Caco-2 (cell line): ENCODE data around the gene AURKAIP1. TPM values are rescaled to one million over a fixed set of nuclear protein-coding genes. Genes with fewer than 3 reads are reported as not detected.
A peak's percentile ranks its signal among the peaks of the same experiment; 100 is the strongest.

Source experiments
- BruUV-seq: library from RNA; stranded (reverse); fragments of 400-500 nt; replicated peaks from 2 replicates; lab custom pipeline; 2021; lab: Mats Ljungman, UMichigan
- CTCF ChIA-PET: fragments of 300-600 bp; sonication (Branson Sonifier 250); formaldehyde crosslinking; loops from one replicate; lab custom pipeline; 2022; ENCODE audit warnings: antibody characterized with exemption; lab: Charles Lee
- POLR2A ChIA-PET: fragments of 300-600 bp; sonication (Branson Sonifier 250); formaldehyde crosslinking; loops from one replicate; lab custom pipeline; 2022; ENCODE audit warnings: antibody characterized with exemption; lab: Charles Lee
- DNase-seq, 2 experiments: peaks; one replicate each; pipeline versions ENCODE4 v3.0.0 to v3.0.0-alpha.2; 2020 to 2022
- H3K27me3 ChIP-seq: replicated peaks from 2 replicates; pipeline ENCODE4 v1.6.0; 2011; ENCODE audit warnings: low read length; ENCODE audit not compliant: control insufficient read depth, insufficient read depth
- H3K36me3 ChIP-seq: 2 replicates; pipeline ENCODE4 v1.5.1; 2011; ENCODE audit warnings: low read length; ENCODE audit not compliant: control insufficient read depth, insufficient read depth
- H3K4me1 ChIP-seq: fragments of 250-450 bp; sonication (Bioruptor Pico); 2 replicates; pipeline ENCODE4 v1.5.1; 2020; ENCODE audit warnings: mild to moderate bottlenecking
- H3K4me3 ChIP-seq: 2 replicates; pipeline ENCODE4 v1.5.1; 2011; ENCODE audit warnings: low read depth, mild to moderate bottlenecking, control low read depth, low read length
- H3K9me3 ChIP-seq: fragments of 250-450 bp; sonication (Bioruptor Pico); 2 replicates; pipeline ENCODE4 v1.5.1; 2020; ENCODE audit warnings: mild to moderate bottlenecking, moderate library complexity
- H3K27ac Mint-ChIP-seq: one replicate; pipeline ENCODE4 v1.8.0; 2022; ENCODE audit warnings: mixed read lengths; ENCODE audit not compliant: unreplicated experiment
- H3K27me3 Mint-ChIP-seq: one replicate; pipeline ENCODE4 v1.8.0; 2022; ENCODE audit warnings: mixed read lengths; ENCODE audit not compliant: insufficient read depth, unreplicated experiment
- H3K36me3 Mint-ChIP-seq: one replicate; pipeline ENCODE4 v1.8.0; 2022; ENCODE audit warnings: mild to moderate bottlenecking, mixed read lengths; ENCODE audit not compliant: insufficient read depth, unreplicated experiment
- H3K4me1 Mint-ChIP-seq: one replicate; pipeline ENCODE4 v1.8.0; 2022; ENCODE audit warnings: low read depth, mixed read lengths; ENCODE audit not compliant: unreplicated experiment
- H3K4me3 Mint-ChIP-seq: one replicate; pipeline ENCODE4 v1.8.0; 2022; ENCODE audit warnings: mild to moderate bottlenecking, moderate library complexity, mixed read lengths; ENCODE audit not compliant: unreplicated experiment
- H3K9me3 Mint-ChIP-seq: one replicate; pipeline ENCODE4 v1.8.0; 2022; ENCODE audit warnings: mixed read lengths; ENCODE audit not compliant: unreplicated experiment
- CTCF ChIP-seq, 2 experiments: fragments of 200-600 bp in 1 of 2; IDR thresholded peaks; 1 replicate in 1 of 2; 2 replicates in 1 of 2; pipeline versions ENCODE4 v1.5.1 to v1.8.0; 2011 to 2022; ENCODE audit warnings: antibody characterized with exemption in 1 of 2, control low read depth in 1 of 2, inconsistent platforms in 1 of 2, low read depth in 1 of 2, low read length in 1 of 2, mild to moderate bottlenecking in 1 of 2, moderate library complexity in 1 of 2; ENCODE audit not compliant: insufficient read depth in 1 of 2, severe bottlenecking in 1 of 2, unreplicated experiment in 1 of 2
- intact Hi-C: fragments of 100-400 bp; cut with micrococcal nuclease; formaldehyde crosslinking; loops from one replicate; pipeline ENCODE4 v1.10.0; 2022; ENCODE audit not compliant: unreplicated experiment
- total RNA-seq: library from RNA; stranded (reverse); gene quantifications from 2 replicates; pipeline ENCODE4 v1.2.3, GENCODE V29; 2022

The AURKAIP1 gene
- total RNA-seq, 1 experiment from 2014 or later = 187 TPM

DNA sequence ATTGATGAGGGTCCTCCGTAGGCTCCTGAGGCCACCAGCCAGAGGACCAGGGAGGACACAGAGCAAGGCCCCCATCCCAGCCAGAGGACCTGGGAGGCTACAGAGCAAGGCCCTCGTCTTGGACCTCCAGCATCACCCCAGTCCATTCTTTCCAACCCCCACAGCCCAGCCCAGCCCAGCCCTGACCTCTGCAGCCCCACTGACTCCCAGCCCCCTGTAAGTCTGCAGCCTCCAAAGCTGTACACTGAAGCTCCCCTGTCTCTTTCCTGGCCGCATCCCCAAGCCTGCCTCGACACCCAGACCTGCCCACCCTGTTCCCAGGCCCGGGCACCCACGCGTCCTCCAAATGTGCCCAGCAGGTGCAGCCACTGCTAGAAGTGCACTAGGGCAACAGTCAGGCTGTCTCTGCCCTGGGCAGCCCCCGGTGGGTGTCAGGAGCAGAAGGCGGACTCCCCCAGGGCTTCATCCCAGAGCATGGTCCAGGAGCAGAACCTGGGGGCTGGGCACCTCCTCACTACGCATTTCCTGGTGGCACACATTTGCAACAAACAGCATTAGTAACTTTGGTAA, 27.9 kb downstream of the AURKAIP1 start:
- Mint-ChIP-seq H3K27ac (no peak overlapping the region), H3K4me1 (no peaks in the 10 kb centered on the region), H3K27me3 (no peaks in the 10 kb centered on the region), H3K4me3 (no peak overlapping the region), H3K9me3 (no peaks in the 10 kb centered on the region), H3K36me3 (peaks cover 10% of the 10 kb centered on the region)
- H3K36me3 ChIP-seq = no peaks in the 10 kb centered on the region; the same call in 1 of the 2 replicates
- intact Hi-C loops = loop anchor here (10.0 kb wide), 1 partner anchor 158 kb away; no protein-coding TSS in a partner anchor
- H3K27me3 ChIP-seq = no peaks in the 10 kb centered on the region
- DNase-seq = no peak
- H3K4me3 ChIP-seq = no peak overlapping the region
- POLR2A ChIA-PET = no interaction called here
- BruUV-seq = TSS peak; percentile 56
- peaks cover 14% of the 10 kb centered on the region for H3K4me1 ChIP-seq
- no peak for TF ChIP-seq CTCF (IDR thresholded peaks at IDR 0.05; ENCODE audit: insufficient read depth in 1 of 2, low read depth in 1 of 2, low read length in 1 of 2, severe bottlenecking in 1 of 2, unreplicated experiment in 1 of 2)
- no peaks in the 10 kb centered on the region for H3K9me3 ChIP-seq
- CTCF ChIA-PET = no interaction called here

- no peak for TF ChIP-seq CTCF (IDR thresholded peaks at IDR 0.05; ENCODE audit: insufficient read depth in 1 of 2, low read depth in 1 of 2, low read length in 1 of 2, severe bottlenecking in 1 of 2, unreplicated experiment in 1 of 2)
- H3K9me3 Mint-ChIP-seq = no peaks in the 10 kb centered on the region
- H3K4me3 Mint-ChIP-seq = no peak overlapping the region
- H3K36me3 Mint-ChIP-seq = peaks cover 8% of the 10 kb centered on the region
- no peak for DNase-seq
- BruUV-seq = no TSS peak
- no peaks in the 10 kb centered on the region for H3K27me3 Mint-ChIP-seq
- CTCF ChIA-PET = no interaction called here
- Histone ChIP-seq H3K9me3 (no peaks in the 10 kb centered on the region), H3K27me3 (no peaks in the 10 kb centered on the region), H3K36me3 (no peaks in the 10 kb centered on the region; the same call in 1 of the 2 replicates), H3K4me1 (peaks cover 14% of the 10 kb centered on the region), H3K4me3 (no peak overlapping the region)
- H3K4me1 Mint-ChIP-seq = no peaks in the 10 kb centered on the region
- POLR2A ChIA-PET = no interaction called here
- intact Hi-C loops = loop anchor here (10.0 kb wide), 1 partner anchor 158 kb away; no protein-coding TSS in a partner anchor
- no peak overlapping the region for H3K27ac Mint-ChIP-seq
Observed at GRCh38 chr1:1346501-1346890, 28.5 kb downstream of the AURKAIP1 start.

- ChIA-PET CTCF (no interaction called here), POLR2A (no interaction called here)
- Histone ChIP-seq H3K27me3 (no peaks in the 10 kb centered on the region), H3K4me1 (peaks cover 14% of the 10 kb centered on the region), H3K9me3 (no peaks in the 10 kb centered on the region), H3K4me3 (no peak overlapping the region), H3K36me3 (no peaks in the 10 kb centered on the region; the same call in none of the 2 replicates)
- no peak for TF ChIP-seq CTCF (IDR thresholded peaks at IDR 0.05; ENCODE audit: insufficient read depth in 1 of 2, low read depth in 1 of 2, low read length in 1 of 2, severe bottlenecking in 1 of 2, unreplicated experiment in 1 of 2)
- H3K27me3 Mint-ChIP-seq = no peaks in the 10 kb centered on the region
- no peak overlapping the region for H3K4me3 Mint-ChIP-seq
- no peaks in the 10 kb centered on the region for H3K4me1 Mint-ChIP-seq
- intact Hi-C loops = loop anchor here (10.0 kb wide), 1 partner anchor 159 kb away; no protein-coding TSS in a partner anchor
- no TSS peak for BruUV-seq
- H3K9me3 Mint-ChIP-seq = no peaks in the 10 kb centered on the region
- DNase-seq = no peak
- H3K27ac Mint-ChIP-seq = no peak overlapping the region
- peaks cover 13% of the 10 kb centered on the region for H3K36me3 Mint-ChIP-seq
Observed at GRCh38 chr1:1345860-1346500, 29.0 kb downstream of the AURKAIP1 start.
